Measurements from ENCODE around the gene TAF4B. TPM values are rescaled to one million over a fixed set of nuclear protein-coding genes. Genes with fewer than 3 reads are reported as not detected.

Gene TAF4B
- polyA plus RNA-seq, 1 of the 3 experiments (the other 2 are of a cell fraction), result 1.3 TPM

- POLR2A ChIA-PET, result no interaction called here
- CTCF ChIA-PET, result interaction anchor here (1.2 kb wide), 1 partner anchor 22 kb away, joined by 3 read pairs; no protein-coding TSS in a partner anchor
- H3K36me3 ChIP-seq (replicated peaks in 1 of 2; ENCODE audit: control insufficient read depth in 1 of 2, insufficient read depth in 2 of 2, low read length in 1 of 2), result no peaks in the 10 kb centered on the region
- no peak overlapping the region for H3K4me2 ChIP-seq
- H2AFZ ChIP-seq (ENCODE audit: low read depth), result no peak overlapping the region
- no peak overlapping the region for H3K9ac ChIP-seq
- H3K27ac ChIP-seq (ENCODE audit: low read depth in 2 of 2, low read length in 1 of 2), result no peak overlapping the region
- no peak for DNase-seq
- no peaks in the 10 kb centered on the region for H3F3A ChIP-seq (replicated peaks; ENCODE audit: insufficient read depth)
- WGBS (ENCODE audit: low lambda C conversion rate), result 93% methylated on average over 10 of the region's 14 CpGs
- H3K4me3 ChIP-seq (ENCODE audit: low read depth in 2 of 2, low read length in 1 of 2), result no peak overlapping the region
- no peaks in the 10 kb centered on the region for H4K20me1 ChIP-seq (ENCODE audit: insufficient read depth)
- no peaks in the 10 kb centered on the region for H3K79me2 ChIP-seq (ENCODE audit: insufficient read depth)
- H3K9me3 ChIP-seq, result no peaks in the 10 kb centered on the region
- no peaks in the 10 kb centered on the region for H3K27me3 ChIP-seq (ENCODE audit: insufficient read depth)
- H3K4me1 ChIP-seq (ENCODE audit: control insufficient read depth in 1 of 2, insufficient read depth in 2 of 2, low read depth in 1 of 2, low read length in 1 of 2), result peaks cover 0 to 4% of the 10 kb centered on the region in 2 experiments; a peak in 1 of 4 replicates
- TF ChIP-seq JUND (IDR thresholded peaks at IDR 0.05), result no peak
- no peak for TF ChIP-seq TEAD4 (IDR thresholded peaks at IDR 0.05; ENCODE audit: borderline replicate concordance, insufficient read depth)
- TF ChIP-seq REST (IDR thresholded peaks at IDR 0.05; ENCODE audit: low read depth, low read length), result no peak
- no peak for TF ChIP-seq FOXM1 (IDR thresholded peaks at IDR 0.05; ENCODE audit: low read depth)
- TF ChIP-seq ZBTB33 (IDR thresholded peaks at IDR 0.05; ENCODE audit: borderline replicate concordance, low read depth), result no peak
- TF ChIP-seq SIN3A (IDR thresholded peaks at IDR 0.05; ENCODE audit: borderline replicate concordance, low read depth, low read length), result no peak
- no peak for TF ChIP-seq IRF3 (IDR thresholded peaks at IDR 0.05; ENCODE audit: low read depth, low read length)
- no peak for TF ChIP-seq MXI1 (IDR thresholded peaks at IDR 0.05; ENCODE audit: low read depth, low read length)
- TF ChIP-seq ELF1 (IDR thresholded peaks at IDR 0.05), result no peak
- TF ChIP-seq TCF12 (IDR thresholded peaks at IDR 0.05), result no peak
- no peak for TF ChIP-seq GABPA (IDR thresholded peaks at IDR 0.05; ENCODE audit: low read depth)
- TF ChIP-seq FOSL2 (IDR thresholded peaks at IDR 0.05; ENCODE audit: borderline replicate concordance, low read depth), result no peak
- TF ChIP-seq MAX (IDR thresholded peaks at IDR 0.05; ENCODE audit: low read depth), result no peak
- no peak for TF ChIP-seq GATA2 (CRISPR knock-in tag; IDR thresholded peaks at IDR 0.05)
- no peak for TF ChIP-seq YY1 (IDR thresholded peaks at IDR 0.05; ENCODE audit: low read depth)
- no peak for TF ChIP-seq RAD21 (IDR thresholded peaks at IDR 0.05; ENCODE audit: low read length)
- TF ChIP-seq CTCF (IDR thresholded peaks at IDR 0.05), result no peak
- no peak for TF ChIP-seq NRF1 (IDR thresholded peaks at IDR 0.05; ENCODE audit: low read depth, low read length)
- TF ChIP-seq PBX3 (IDR thresholded peaks at IDR 0.05), result no peak
- H3K9me2 ChIP-seq, result no peaks in the 10 kb centered on the region
Observed at GRCh38 chr18:26271917-26272549, 45.8 kb downstream of the TAF4B start.

Data from SK-N-SH (cell line).